ENCODE measurements around the gene CHMP2A.

- TF ChIP-seq CTCF (IDR thresholded peaks at IDR 0.05 in 8 of 11, conservative IDR thresholded peaks at IDR 0.05 in 3 of 11): no peak
- no peak for TF ChIP-seq POLR2AphosphoS5 (IDR thresholded peaks at IDR 0.05)
These were observed 24.7 kb upstream of the CHMP2A start for GRCh38 chr19:58579473-58580142.
